Measurements from ENCODE around the gene MTPN.

DNA sequence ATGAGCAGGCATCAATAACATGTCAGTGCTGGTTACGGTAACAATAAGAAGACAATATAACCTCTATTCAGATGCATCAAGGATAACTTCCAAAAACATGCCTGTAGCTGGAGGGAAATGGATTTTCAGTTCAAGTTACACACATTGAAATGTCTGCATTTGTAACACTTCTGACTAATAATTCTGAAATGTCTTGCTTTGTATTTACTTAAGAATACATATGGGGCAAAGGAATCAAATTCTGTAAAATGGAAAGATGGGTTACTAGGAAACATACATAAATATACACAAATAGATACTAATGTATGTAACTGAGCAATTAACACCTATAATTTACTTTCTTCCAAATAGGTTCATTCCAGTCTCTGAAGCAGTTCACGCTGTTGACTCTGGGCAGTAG is 18.6 kb upstream of the MTPN start:
- TF ChIP-seq GATA3 (IDR thresholded peaks at IDR 0.05; ENCODE audit: low read depth, low read length) (no peak), GATA2 (IDR thresholded peaks at IDR 0.05; ENCODE audit: low read depth, low read length) (no peak)
